Smooth muscle cell (in vitro differentiated cells): ENCODE data around the gene FOXD4L3. TPM values are rescaled to one million over a fixed set of nuclear protein-coding genes. Genes with fewer than 3 reads are reported as not detected.

Experiments
- polyA plus RNA-seq: library from polyadenylated mRNA; unstranded; fragments of >200 nt; fragmentation: Nextera tagmentation; extraction: Ambion mirVana; gene quantifications from 2 replicates; pipeline ENCODE4 v1.2.1, GENCODE V29; 2016
- total RNA-seq: library from RNA; depleted of rRNA; stranded (reverse); fragments of >200 nt; gene quantifications from 2 replicates; pipeline ENCODE4 v1.2.3, GENCODE V29; 2014

Gene FOXD4L3
- total and polyA plus RNA-seq, 2 experiments from 2014 or later, result 0.18 TPM; not detected in 1

Other genes starting within 250 kb of the FOXD4L3 start
- gene ZNG1C, start 60.9 kb upstream of the FOXD4L3 start, total RNA-seq, result 17.8 and 50.1 TPM in 2 replicates
- gene ZNG1C, start 60.9 kb upstream of the FOXD4L3 start, polyA plus RNA-seq, result 41.9 and 52.2 TPM in 2 replicates
- gene PGM5, start 53.7 kb downstream of the FOXD4L3 start, total RNA-seq, result 3.0 and 5.6 TPM in 2 replicates
- 0.77 and 1.8 TPM in 2 replicates for gene PGM5, start 53.7 kb downstream of the FOXD4L3 start, polyA plus RNA-seq
- gene TMEM252, start 238.0 kb downstream of the FOXD4L3 start, total RNA-seq, result not detected in 2 replicates
- not detected in 2 replicates for gene TMEM252, start 238.0 kb downstream of the FOXD4L3 start, polyA plus RNA-seq